Measurements from ENCODE around the gene CZIB. TPM values are rescaled to one million over a fixed set of nuclear protein-coding genes. Genes with fewer than 3 reads are reported as not detected.

CZIB gene
- total RNA-seq, 1 donor from 2014 or later: 58.0 TPM

- H3K27ac ChIP-seq: peak within 1 kb of the TSS; percentile 86
- peak; percentile 97 for DNase-seq
- intact Hi-C loops (cut with DNase I): no loop called here
- H3K9me3 ChIP-seq: no peaks in the 10 kb centered on the region
- no peaks in the 10 kb centered on the region for H3K27me3 ChIP-seq
- ATAC-seq: peak; percentile 98
- peaks cover 19% of the 10 kb centered on the region for H3K4me1 ChIP-seq
- H3K36me3 ChIP-seq: peaks cover 27% of the 10 kb centered on the region
- no peak for TF ChIP-seq CTCF (IDR thresholded peaks at IDR 0.05)
- peak within 1 kb of the TSS; percentile 98 for H3K4me3 ChIP-seq
Measured at GRCh38 chr1:53238197-53239155, 18.0 kb upstream of the CZIB start, which contains the start of gene MAGOH. TSS of gene MAGOH (minus strand) at chr1:53238518. CDS start at chr1:53238448, 70 bp downstream.

- peaks cover 19% of the 10 kb centered on the region for H3K4me1 ChIP-seq
- no peak for ATAC-seq
- H3K36me3 ChIP-seq: peaks cover 36% of the 10 kb centered on the region
- no peaks in the 10 kb centered on the region for H3K9me3 ChIP-seq
- peak overlapping the region; percentile 98 for H3K4me3 ChIP-seq
- no peaks in the 10 kb centered on the region for H3K27me3 ChIP-seq
- H3K27ac ChIP-seq: peak overlapping the region; percentile 86
- DNase-seq: no peak
- intact Hi-C loops (cut with DNase I): no loop called here
- TF ChIP-seq CTCF (IDR thresholded peaks at IDR 0.05): no peak
Measured at GRCh38 chr1:53237638-53238037, 17.2 kb upstream of the CZIB start.

- H3K9me3 ChIP-seq: no peaks in the 10 kb centered on the region
- peak overlapping the region; percentile 96 for H3K27ac ChIP-seq
- DNase-seq (no peak), ATAC-seq (no peak)
- H3K4me1 ChIP-seq: no peaks in the 10 kb centered on the region
- peak overlapping the region; percentile 68 for H3K4me3 ChIP-seq
- peaks cover 11% of the 10 kb centered on the region for H3K36me3 ChIP-seq
- H3K27me3 ChIP-seq: no peaks in the 10 kb centered on the region
- no peak for TF ChIP-seq CTCF (IDR thresholded peaks at IDR 0.05)
- intact Hi-C loops (cut with DNase I): no loop called here
Measured at GRCh38 chr1:53220962-53221286, 490 bp upstream of the CZIB start.

- peak overlapping the region; percentile 68 for H3K4me3 ChIP-seq
- DNase-seq (no peak), ATAC-seq (no peak)
- peak overlapping the region; percentile 96 for H3K27ac ChIP-seq
- H3K4me1 ChIP-seq: no peaks in the 10 kb centered on the region
- TF ChIP-seq CTCF (IDR thresholded peaks at IDR 0.05): no peak
- intact Hi-C loops (cut with DNase I): no loop called here
- H3K36me3 ChIP-seq: peaks cover 20% of the 10 kb centered on the region
- H3K9me3 ChIP-seq: no peaks in the 10 kb centered on the region
- no peaks in the 10 kb centered on the region for H3K27me3 ChIP-seq
Measured at GRCh38 chr1:53219711-53220110, 723 bp downstream of the CZIB start.

DNA sequence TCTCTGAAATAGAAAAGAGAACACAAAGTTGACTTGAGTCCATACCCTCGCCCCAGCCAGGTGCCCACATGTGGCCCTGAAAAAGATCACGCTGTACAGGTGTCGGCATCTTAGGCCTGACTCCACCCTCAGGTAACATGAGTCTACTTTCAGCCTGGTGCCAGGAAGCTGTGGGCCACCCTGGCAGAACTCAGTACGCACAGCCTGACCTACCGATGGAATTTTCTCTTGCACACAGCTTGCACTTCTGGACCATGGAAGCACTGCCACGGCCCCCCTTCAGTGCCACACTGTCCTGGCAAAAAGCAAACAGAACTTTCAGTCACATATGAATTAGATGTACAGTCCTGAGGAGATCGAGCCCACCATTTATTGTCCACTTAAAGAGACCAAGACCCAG, 2.2 kb downstream of the CZIB start:
- no peak overlapping the region for H3K4me3 ChIP-seq
- DNase-seq: no peak

More for the DNA sequence above, 2.2 kb downstream of the CZIB start:
- no peak for ATAC-seq
- intact Hi-C loops (cut with DNase I): no loop called here
- H3K36me3 ChIP-seq: peaks cover 35% of the 10 kb centered on the region
- no peaks in the 10 kb centered on the region for H3K9me3 ChIP-seq
- H3K27ac ChIP-seq: no peak overlapping the region
- no peak for TF ChIP-seq CTCF (IDR thresholded peaks at IDR 0.05)
- H3K4me1 ChIP-seq: no peaks in the 10 kb centered on the region
- no peaks in the 10 kb centered on the region for H3K27me3 ChIP-seq
